WTC11 (cell line): ENCODE measurements around the gene PIP5K1A. TPM values are rescaled to one million over a fixed set of nuclear protein-coding genes. Genes with fewer than 3 reads are reported as not detected.

Experiments used
- ATAC-seq: fragments of 200-7000 bp; cut with Tn5 transposase; 2 replicates; pipeline ENCODE4 v1.10.0; 2021; ENCODE audit warnings: mild to moderate bottlenecking, moderate library complexity
- CTCF ChIA-PET: fragments of 300-600 bp; sonication (Branson Sonifier 250); formaldehyde crosslinking; loops from one replicate; lab custom pipeline; 2021; ENCODE audit warnings: antibody characterized with exemption; lab: Charles Lee
- POLR2A ChIA-PET: fragments of 350-600 bp; sonication (Branson Sonifier 250); formaldehyde crosslinking; loops from one replicate; lab custom pipeline; 2021; ENCODE audit warnings: antibody characterized with exemption; lab: Charles Lee
- DNase-seq: peaks from one replicate; pipeline ENCODE4 v3.0.0; 2021; ENCODE audit warnings: low spot score
- H3K27ac Mint-ChIP-seq: 2 replicates; pipeline ENCODE4 v1.8.0; 2021; ENCODE audit warnings: mixed read lengths
- H3K27me3 Mint-ChIP-seq: 2 replicates; pipeline ENCODE4 v1.8.0; 2021; ENCODE audit warnings: low read depth, mild to moderate bottlenecking, moderate library complexity, mixed read lengths
- H3K36me3 Mint-ChIP-seq: 2 replicates; pipeline ENCODE4 v1.8.0; 2021; ENCODE audit warnings: mixed read lengths
- H3K4me1 Mint-ChIP-seq: 2 replicates; pipeline ENCODE4 v1.8.0; 2022; ENCODE audit warnings: mixed read lengths
- H3K4me3 Mint-ChIP-seq: 2 replicates; pipeline ENCODE4 v1.8.0; 2021; ENCODE audit warnings: mild to moderate bottlenecking, moderate library complexity, mixed read lengths
- H3K9me3 Mint-ChIP-seq: 2 replicates; pipeline ENCODE4 v1.8.0; 2021; ENCODE audit warnings: mixed read lengths
- ARID4B ChIP-seq: sonication (generic); formaldehyde crosslinking; IDR thresholded peaks from 2 replicates; pipeline ENCODE4 v1.8.0; 2023; ENCODE audit warnings: missing genetic modification reagents, mild to moderate bottlenecking, borderline replicate concordance
- CREM ChIP-seq: sonication (generic); formaldehyde crosslinking; IDR thresholded peaks from 2 replicates; pipeline ENCODE4 v1.8.1; 2022; ENCODE audit warnings: mild to moderate bottlenecking, missing genetic modification reagents, moderate library complexity
- ESRRA ChIP-seq: sonication (generic); formaldehyde crosslinking; IDR thresholded peaks from 2 replicates; pipeline ENCODE4 v1.8.1; 2022; ENCODE audit warnings: mild to moderate bottlenecking, missing genetic modification reagents, borderline replicate concordance
- ETV6 ChIP-seq: sonication (generic); formaldehyde crosslinking; IDR thresholded peaks from 2 replicates; pipeline ENCODE4 v1.8.1; 2022; ENCODE audit warnings: mild to moderate bottlenecking, missing genetic modification reagents
- FOXJ3 ChIP-seq: sonication (generic); formaldehyde crosslinking; IDR thresholded peaks from 2 replicates; pipeline ENCODE4 v1.9.0; 2021; ENCODE audit warnings: missing genetic modification reagents, mild to moderate bottlenecking, borderline replicate concordance
- FOXK1 ChIP-seq: sonication (generic); formaldehyde crosslinking; IDR thresholded peaks from 2 replicates; pipeline ENCODE4 v1.8.0; 2022; ENCODE audit warnings: mild to moderate bottlenecking, moderate library complexity, missing genetic modification reagents
- GABPB1 ChIP-seq: sonication (generic); formaldehyde crosslinking; IDR thresholded peaks from 2 replicates; pipeline ENCODE4 v1.8.1; 2023; ENCODE audit warnings: mild to moderate bottlenecking, missing genetic modification reagents
- GRHL2 ChIP-seq: fragments of 250-450 bp; sonication (Bioruptor Pico); IDR thresholded peaks from 2 replicates; pipeline ENCODE4 v1.8.0; 2022; ENCODE audit warnings: mild to moderate bottlenecking, moderate library complexity; ENCODE audit not compliant: insufficient replicate concordance, severe bottlenecking
- MYBL2 ChIP-seq: sonication (generic); formaldehyde crosslinking; IDR thresholded peaks from 2 replicates; pipeline ENCODE4 v1.8.1; 2023; ENCODE audit warnings: mild to moderate bottlenecking, moderate library complexity, missing genetic modification reagents
- NR3C1 ChIP-seq: sonication (generic); formaldehyde crosslinking; conservative IDR thresholded peaks from 2 replicates; pipeline ENCODE4 v1.8.1; 2023; ENCODE audit warnings: low read depth, mild to moderate bottlenecking, missing genetic modification reagents
- SMAD3 ChIP-seq: sonication (generic); formaldehyde crosslinking; IDR thresholded peaks from 2 replicates; pipeline ENCODE4 v1.8.0; 2022; ENCODE audit warnings: missing genetic modification reagents, mild to moderate bottlenecking, borderline replicate concordance
- SOX15 ChIP-seq: fragments of 250-450 bp; sonication (Bioruptor Pico); IDR thresholded peaks from 2 replicates; pipeline ENCODE4 v1.9.0; 2021; ENCODE audit warnings: mild to moderate bottlenecking
- TP53 ChIP-seq: sonication (generic); formaldehyde crosslinking; IDR thresholded peaks from 2 replicates; pipeline ENCODE4 v1.8.1; 2023; ENCODE audit warnings: mild to moderate bottlenecking, missing genetic modification reagents
- USF2 ChIP-seq: sonication (generic); formaldehyde crosslinking; IDR thresholded peaks from 2 replicates; pipeline ENCODE4 v1.8.1; 2023; ENCODE audit warnings: mild to moderate bottlenecking, missing genetic modification reagents, moderate library complexity
- ZBTB43 ChIP-seq: sonication (generic); formaldehyde crosslinking; IDR thresholded peaks from 2 replicates; pipeline ENCODE4 v1.8.1; 2023; ENCODE audit warnings: mild to moderate bottlenecking, missing genetic modification reagents
- total RNA-seq: library from RNA; stranded (reverse); gene quantifications from 3 replicates; pipeline ENCODE4 v1.2.3, GENCODE V29; 2021
- TF ChIP-seq, protein P1 (sequence below): fragments of 250-450 bp; sonication (Bioruptor Pico); IDR thresholded peaks from 2 replicates; pipeline ENCODE4 v1.9.0; 2021; ENCODE audit warnings: mild to moderate bottlenecking

PIP5K1A gene
- total RNA-seq, 1 experiment from 2014 or later, result 81.3 TPM

GRCh38 chr1:151189637-151190445 lies 8.5 kb upstream of the PIP5K1A start, which contains the start of gene VPS72 (continued):
- TF ChIP-seq ARID4B, result peak; percentile 59; the same call in 1 of the 2 replicates
- peak; percentile 44; the same call in 1 of the 2 replicates for TF ChIP-seq USF2 (CRISPR knock-in tag)
- peak; percentile 95 for TF ChIP-seq ETV6 (CRISPR knock-in tag)
- TF ChIP-seq ZBTB43 (CRISPR knock-in tag), result no peak
- no peak for TF ChIP-seq SOX15 (CRISPR knock-in tag)
- TF ChIP-seq GRHL2 (CRISPR knock-in tag), result no peak
- TF ChIP-seq FOXK1, result peak; percentile 85; the same call in 1 of the 2 replicates

GRCh38 chr1:151192047-151192446 lies 6.3 kb upstream of the PIP5K1A start:
- ChIA-PET POLR2A (no interaction called here), CTCF (no interaction called here)
- DNase-seq (no peak), ATAC-seq (no peak)
- Mint-ChIP-seq H3K36me3 (no peaks in the 10 kb centered on the region; the same call in 1 of the 2 replicates), H3K9me3 (no peaks in the 10 kb centered on the region), H3K27me3 (no peaks in the 10 kb centered on the region; the same call in 1 of the 2 replicates), H3K4me3 (no peak overlapping the region), H3K4me1 (peaks cover 12% of the 10 kb centered on the region), H3K27ac (no peak overlapping the region)
- TF ChIP-seq ESRRA (CRISPR knock-in tag) (no peak), GABPB1 (peak; percentile 66)

DNA sequence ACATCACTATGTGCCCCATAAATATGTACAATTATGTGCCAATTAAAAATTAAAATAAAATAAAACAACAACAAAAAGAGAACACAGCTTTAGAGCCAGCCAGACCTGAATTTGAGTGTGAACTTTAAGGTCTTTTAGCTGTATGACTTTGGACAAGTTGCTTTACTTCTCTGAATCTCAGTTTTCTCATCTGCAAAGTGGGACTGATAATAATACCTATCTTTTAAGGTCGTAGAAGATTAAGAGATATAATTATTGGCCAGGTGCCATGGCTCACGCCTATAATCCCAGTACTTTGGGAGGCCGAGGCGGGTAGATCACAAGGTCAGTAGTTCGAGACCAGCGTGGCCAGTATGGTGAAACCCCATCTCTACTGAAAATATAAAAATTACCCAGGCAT lies 5.0 kb upstream of the PIP5K1A start:
- H3K27me3 Mint-ChIP-seq, result no peaks in the 10 kb centered on the region; the same call in 1 of the 2 replicates
- TF ChIP-seq FOXJ3, result no peak
- no peak for TF ChIP-seq SMAD3 (CRISPR knock-in tag)
- TF ChIP-seq, protein P1, sequence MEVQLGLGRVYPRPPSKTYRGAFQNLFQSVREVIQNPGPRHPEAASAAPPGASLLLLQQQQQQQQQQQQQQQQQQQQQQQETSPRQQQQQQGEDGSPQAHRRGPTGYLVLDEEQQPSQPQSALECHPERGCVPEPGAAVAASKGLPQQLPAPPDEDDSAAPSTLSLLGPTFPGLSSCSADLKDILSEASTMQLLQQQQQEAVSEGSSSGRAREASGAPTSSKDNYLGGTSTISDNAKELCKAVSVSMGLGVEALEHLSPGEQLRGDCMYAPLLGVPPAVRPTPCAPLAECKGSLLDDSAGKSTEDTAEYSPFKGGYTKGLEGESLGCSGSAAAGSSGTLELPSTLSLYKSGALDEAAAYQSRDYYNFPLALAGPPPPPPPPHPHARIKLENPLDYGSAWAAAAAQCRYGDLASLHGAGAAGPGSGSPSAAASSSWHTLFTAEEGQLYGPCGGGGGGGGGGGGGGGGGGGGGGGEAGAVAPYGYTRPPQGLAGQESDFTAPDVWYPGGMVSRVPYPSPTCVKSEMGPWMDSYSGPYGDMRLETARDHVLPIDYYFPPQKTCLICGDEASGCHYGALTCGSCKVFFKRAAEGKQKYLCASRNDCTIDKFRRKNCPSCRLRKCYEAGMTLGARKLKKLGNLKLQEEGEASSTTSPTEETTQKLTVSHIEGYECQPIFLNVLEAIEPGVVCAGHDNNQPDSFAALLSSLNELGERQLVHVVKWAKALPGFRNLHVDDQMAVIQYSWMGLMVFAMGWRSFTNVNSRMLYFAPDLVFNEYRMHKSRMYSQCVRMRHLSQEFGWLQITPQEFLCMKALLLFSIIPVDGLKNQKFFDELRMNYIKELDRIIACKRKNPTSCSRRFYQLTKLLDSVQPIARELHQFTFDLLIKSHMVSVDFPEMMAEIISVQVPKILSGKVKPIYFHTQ (CRISPR knock-in tag), result no peak
- TF ChIP-seq ARID4B, result no peak
- TF ChIP-seq TP53 (CRISPR knock-in tag), result no peak
- TF ChIP-seq MYBL2 (CRISPR knock-in tag), result no peak
- no peak for TF ChIP-seq ZBTB43 (CRISPR knock-in tag)
- TF ChIP-seq CREM (CRISPR knock-in tag), result no peak
- TF ChIP-seq NR3C1 (CRISPR knock-in tag), result no peak

More for the DNA sequence above, 5.0 kb upstream of the PIP5K1A start:
- no peak overlapping the region for H3K4me3 Mint-ChIP-seq
- no peak overlapping the region for H3K27ac Mint-ChIP-seq
- no peaks in the 10 kb centered on the region for H3K9me3 Mint-ChIP-seq
- CTCF ChIA-PET, result interaction anchor here (0.6 to 1.1 kb wide), 3 partner anchors 28 to 93 kb away, joined by 3 to 4 read pairs (median 3); no protein-coding TSS in a partner anchor
- POLR2A ChIA-PET, result no interaction called here
- H3K36me3 Mint-ChIP-seq, result no peaks in the 10 kb centered on the region; the same call in 1 of the 2 replicates
- peaks cover 18% of the 10 kb centered on the region for H3K4me1 Mint-ChIP-seq
- ATAC-seq (no peak), DNase-seq (no peak)
